ENCODE data around the gene DMXL2. TPM values are rescaled to one million over a fixed set of nuclear protein-coding genes. Genes with fewer than 3 reads are reported as not detected.
"Not testable (repeated sequence)": the region's sequence is repeated elsewhere in the genome, so short reads cannot be mapped to it uniquely, and the experiment has no call there.

The DMXL2 gene
- total RNA-seq, 1 experiment from 2014 or later, result 10.9 TPM

DNA sequence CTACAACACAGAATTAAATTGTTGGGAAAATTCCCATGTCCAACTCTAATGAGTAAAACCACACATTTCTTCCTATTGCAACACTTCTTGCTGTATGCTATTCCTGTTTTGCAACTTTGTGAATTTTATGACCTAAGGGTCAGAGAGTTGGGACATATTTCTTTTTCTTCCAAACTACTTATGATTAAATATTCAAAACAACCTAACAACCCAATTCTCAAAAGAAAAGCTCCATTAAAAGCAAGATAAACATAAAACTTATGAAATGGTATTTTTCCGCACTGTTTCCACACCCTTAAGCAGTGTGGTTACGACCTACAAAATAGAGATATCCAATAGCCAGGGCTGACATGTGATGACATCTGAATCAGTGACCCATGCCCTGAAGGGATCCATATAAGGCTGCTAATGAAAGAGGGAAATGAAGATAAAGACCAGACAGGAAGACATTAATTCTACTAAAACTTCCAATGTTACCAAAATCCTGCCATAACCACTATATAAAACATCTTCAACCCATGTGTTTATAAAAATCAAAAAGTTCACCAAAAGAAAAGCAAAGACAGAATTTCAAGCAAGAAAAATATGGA, 45.6 kb downstream of the DMXL2 start:
- no peaks in the 10 kb centered on the region for H3F3A ChIP-seq (ENCODE audit: low read length, unreplicated experiment)
- no peaks in the 10 kb centered on the region for H4K20me1 ChIP-seq (ENCODE audit: low read length)
- no TSS peak for BruUV-seq (replicated peaks)
- H3K4me2 ChIP-seq (ENCODE audit: low read length), result no peak overlapping the region
- no peak overlapping the region for H3K9ac ChIP-seq (ENCODE audit: low read length)
- H3K4me1 ChIP-seq (ENCODE audit: insufficient read depth, low read length), result peaks cover 10% of the 10 kb centered on the region
- ATAC-seq, result no peak
- peak; percentile 54 for DNase-seq
- H3K9me3 ChIP-seq (ENCODE audit: low read length), result no peaks in the 10 kb centered on the region
- TF ChIP-seq EZH2 (IDR thresholded peaks at IDR 0.05; ENCODE audit: low read length, unreplicated experiment) (no peak), EZH2phosphoT487 (IDR thresholded peaks at IDR 0.05; ENCODE audit: borderline replicate concordance, low read length) (no peak)
- TF ChIP-seq, protein P1, sequence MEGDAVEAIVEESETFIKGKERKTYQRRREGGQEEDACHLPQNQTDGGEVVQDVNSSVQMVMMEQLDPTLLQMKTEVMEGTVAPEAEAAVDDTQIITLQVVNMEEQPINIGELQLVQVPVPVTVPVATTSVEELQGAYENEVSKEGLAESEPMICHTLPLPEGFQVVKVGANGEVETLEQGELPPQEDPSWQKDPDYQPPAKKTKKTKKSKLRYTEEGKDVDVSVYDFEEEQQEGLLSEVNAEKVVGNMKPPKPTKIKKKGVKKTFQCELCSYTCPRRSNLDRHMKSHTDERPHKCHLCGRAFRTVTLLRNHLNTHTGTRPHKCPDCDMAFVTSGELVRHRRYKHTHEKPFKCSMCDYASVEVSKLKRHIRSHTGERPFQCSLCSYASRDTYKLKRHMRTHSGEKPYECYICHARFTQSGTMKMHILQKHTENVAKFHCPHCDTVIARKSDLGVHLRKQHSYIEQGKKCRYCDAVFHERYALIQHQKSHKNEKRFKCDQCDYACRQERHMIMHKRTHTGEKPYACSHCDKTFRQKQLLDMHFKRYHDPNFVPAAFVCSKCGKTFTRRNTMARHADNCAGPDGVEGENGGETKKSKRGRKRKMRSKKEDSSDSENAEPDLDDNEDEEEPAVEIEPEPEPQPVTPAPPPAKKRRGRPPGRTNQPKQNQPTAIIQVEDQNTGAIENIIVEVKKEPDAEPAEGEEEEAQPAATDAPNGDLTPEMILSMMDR (conservative IDR thresholded peaks at IDR 0.05; ENCODE audit: low read depth, low read length), result no peak
- H3K9me2 ChIP-seq (replicated peaks; ENCODE audit: low read length), result no peaks in the 10 kb centered on the region
- intact Hi-C loops (cut with micrococcal nuclease), result no loop called here
- H2AFZ ChIP-seq (ENCODE audit: low read length), result no peak overlapping the region
- POLR2A ChIA-PET (ENCODE audit: unreplicated experiment), result no interaction called here
- H3K79me2 ChIP-seq (ENCODE audit: low read length), result no peaks in the 10 kb centered on the region
- no peaks in the 10 kb centered on the region for H3K27me3 ChIP-seq (ENCODE audit: low read length)
- CTCF ChIA-PET, result no interaction called here
- no peak overlapping the region for H3K4me3 ChIP-seq (ENCODE audit: low read length)
- H3K27ac ChIP-seq (ENCODE audit: low read length), result no peak overlapping the region
- no peaks in the 10 kb centered on the region for H3K36me3 ChIP-seq (ENCODE audit: low read depth, low read length)

DNA sequence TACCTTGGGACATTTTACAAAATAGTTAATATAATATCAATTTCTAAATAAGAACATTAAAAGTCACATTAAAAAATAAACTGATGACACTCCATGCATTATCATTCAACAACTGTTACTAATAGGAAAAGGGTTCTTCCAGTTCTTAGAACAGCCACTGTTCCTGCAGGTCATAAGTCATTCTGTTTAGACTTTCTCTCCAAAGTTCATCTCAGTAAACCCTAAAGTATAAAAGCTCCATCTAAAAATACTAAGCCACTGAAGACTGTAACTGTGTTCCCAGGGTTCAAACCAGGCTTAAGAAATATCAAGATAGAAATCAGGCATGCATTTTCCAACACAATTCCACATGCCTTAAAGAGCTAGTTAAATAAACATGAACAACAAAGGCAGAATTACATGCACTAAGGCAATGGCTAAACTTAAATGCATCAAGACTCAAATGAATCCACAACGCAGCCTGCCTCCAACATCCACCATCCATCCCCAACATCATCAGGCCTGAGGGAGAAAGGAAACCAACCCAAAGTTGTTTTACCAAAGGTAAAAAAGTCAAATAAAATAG, 46.2 kb downstream of the DMXL2 start:
- DNase-seq, result no peak
- no peak overlapping the region for H3K27ac ChIP-seq (ENCODE audit: low read length)
- no peaks in the 10 kb centered on the region for H3K9me3 ChIP-seq (ENCODE audit: low read length)
- no peaks in the 10 kb centered on the region for H3K27me3 ChIP-seq (ENCODE audit: low read length)
- ChIA-PET POLR2A (ENCODE audit: unreplicated experiment) (no interaction called here), CTCF (no interaction called here)
- intact Hi-C loops (cut with micrococcal nuclease), result no loop called here
- H3K79me2 ChIP-seq (ENCODE audit: low read length), result no peaks in the 10 kb centered on the region
- H3K9me2 ChIP-seq (replicated peaks; ENCODE audit: low read length), result no peaks in the 10 kb centered on the region
- TF ChIP-seq, protein P1 (conservative IDR thresholded peaks at IDR 0.05; ENCODE audit: low read depth, low read length), result no peak
- TF ChIP-seq EZH2 (IDR thresholded peaks at IDR 0.05; ENCODE audit: low read length, unreplicated experiment) (no peak), EZH2phosphoT487 (IDR thresholded peaks at IDR 0.05; ENCODE audit: borderline replicate concordance, low read length) (no peak)
- H4K20me1 ChIP-seq (ENCODE audit: low read length), result no peaks in the 10 kb centered on the region
- BruUV-seq (replicated peaks), result no TSS peak
- peaks cover 10% of the 10 kb centered on the region for H3K4me1 ChIP-seq (ENCODE audit: insufficient read depth, low read length)
- no peaks in the 10 kb centered on the region for H3F3A ChIP-seq (ENCODE audit: low read length, unreplicated experiment)
- no peak for ATAC-seq
- H3K4me3 ChIP-seq (ENCODE audit: low read length), result no peak overlapping the region
- no peak overlapping the region for H2AFZ ChIP-seq (ENCODE audit: low read length)
- no peak overlapping the region for H3K9ac ChIP-seq (ENCODE audit: low read length)
- no peaks in the 10 kb centered on the region for H3K36me3 ChIP-seq (ENCODE audit: low read depth, low read length)
- no peak overlapping the region for H3K4me2 ChIP-seq (ENCODE audit: low read length)

DNA sequence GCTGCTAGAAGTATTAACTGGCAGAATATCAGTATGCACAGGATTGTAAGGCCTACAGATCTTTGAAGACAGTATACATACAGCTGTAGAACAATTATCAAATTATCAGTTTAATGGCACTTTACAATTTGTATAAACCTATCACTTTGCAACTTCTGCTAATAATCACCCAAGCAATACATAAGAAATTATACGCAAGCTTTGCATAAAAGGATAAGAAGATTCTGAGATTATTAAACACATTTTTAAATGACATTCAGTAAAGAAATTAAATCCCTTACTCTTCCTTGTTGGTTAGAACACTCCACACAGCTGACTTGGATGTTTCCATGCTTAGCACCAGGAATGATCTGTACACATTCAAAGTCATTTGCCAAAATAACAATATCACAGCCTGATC, 46.8 kb downstream of the DMXL2 start:
- no peaks in the 10 kb centered on the region for H3K9me2 ChIP-seq (replicated peaks; ENCODE audit: low read length)
- no peak overlapping the region for H3K27ac ChIP-seq (ENCODE audit: low read length)
- no peaks in the 10 kb centered on the region for H3K79me2 ChIP-seq (ENCODE audit: low read length)
- no TSS peak for BruUV-seq (replicated peaks)
- no peak for ATAC-seq
- no peaks in the 10 kb centered on the region for H3K27me3 ChIP-seq (ENCODE audit: low read length)
- no peaks in the 10 kb centered on the region for H3F3A ChIP-seq (ENCODE audit: low read length, unreplicated experiment)
- H3K9ac ChIP-seq (ENCODE audit: low read length), result no peak overlapping the region
- no peaks in the 10 kb centered on the region for H3K36me3 ChIP-seq (ENCODE audit: low read depth, low read length)
- intact Hi-C loops (cut with micrococcal nuclease), result no loop called here
- no peak overlapping the region for H3K4me3 ChIP-seq (ENCODE audit: low read length)
- H2AFZ ChIP-seq (ENCODE audit: low read length), result no peak overlapping the region
- H3K9me3 ChIP-seq (ENCODE audit: low read length), result no peaks in the 10 kb centered on the region
- no peak overlapping the region for H3K4me2 ChIP-seq (ENCODE audit: low read length)
- no peak for DNase-seq
- ChIA-PET CTCF (no interaction called here), POLR2A (ENCODE audit: unreplicated experiment) (no interaction called here)
- TF ChIP-seq EZH2 (IDR thresholded peaks at IDR 0.05; ENCODE audit: low read length, unreplicated experiment) (no peak), EZH2phosphoT487 (IDR thresholded peaks at IDR 0.05; ENCODE audit: borderline replicate concordance, low read length) (no peak)
- TF ChIP-seq, protein P1 (conservative IDR thresholded peaks at IDR 0.05; ENCODE audit: low read depth, low read length), result no peak
- peaks cover 10% of the 10 kb centered on the region for H3K4me1 ChIP-seq (ENCODE audit: insufficient read depth, low read length)
- H4K20me1 ChIP-seq (ENCODE audit: low read length), result no peaks in the 10 kb centered on the region

DNA sequence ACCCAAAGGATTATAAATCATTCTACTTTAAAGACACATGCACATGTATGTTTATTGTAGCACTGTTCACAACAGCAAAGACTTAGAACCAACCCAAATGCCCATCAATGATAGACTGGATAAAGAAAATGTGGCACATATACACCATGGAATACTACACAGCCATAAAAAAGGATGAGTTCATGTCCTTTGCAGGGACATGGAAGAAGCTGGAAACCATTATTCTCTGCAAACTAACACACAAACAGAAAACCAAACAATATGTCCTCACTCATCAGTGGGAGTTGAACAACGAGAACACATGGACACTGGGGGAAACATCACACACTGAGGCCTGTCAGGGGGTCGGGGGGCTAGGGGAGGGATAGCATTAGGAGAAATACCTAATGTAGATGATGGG, 49.2 kb downstream of the DMXL2 start:
- H3K27me3 ChIP-seq (ENCODE audit: low read length); H3K9me2 ChIP-seq (replicated peaks; ENCODE audit: low read length); H3K4me2 ChIP-seq (ENCODE audit: low read length); BruUV-seq (replicated peaks); ATAC-seq; H3K9me3 ChIP-seq (ENCODE audit: low read length); POLR2A ChIA-PET (ENCODE audit: unreplicated experiment); intact Hi-C loops (cut with micrococcal nuclease); H3K36me3 ChIP-seq (ENCODE audit: low read depth, low read length); DNase-seq; H3K79me2 ChIP-seq (ENCODE audit: low read length); H3K27ac ChIP-seq (ENCODE audit: low read length); H4K20me1 ChIP-seq (ENCODE audit: low read length); H3K4me3 ChIP-seq (ENCODE audit: low read length); H3F3A ChIP-seq (ENCODE audit: low read length, unreplicated experiment); CTCF ChIA-PET; H3K9ac ChIP-seq (ENCODE audit: low read length); H2AFZ ChIP-seq (ENCODE audit: low read length): not testable (repeated sequence)
- peaks cover 10% of the 10 kb centered on the region for H3K4me1 ChIP-seq (ENCODE audit: insufficient read depth, low read length)

Data from PC-3 (cell line).